HepG2 (cell line): ENCODE results near the gene FAM234A. TPM values are rescaled to one million over a fixed set of nuclear protein-coding genes. Genes with fewer than 3 reads are reported as not detected.
A peak's percentile ranks its signal among the peaks of the same experiment; 100 is the strongest.

Experiments used
- ATAC-seq: fragments of 200-7000 bp; cut with Tn5 transposase; 3 replicates; pipeline ENCODE4 v1.9.1; 2020; ENCODE audit warnings: mild to moderate bottlenecking, moderate library complexity
- BruUV-seq: library from RNA; stranded (reverse); fragments of 400-500 nt; replicated peaks from 2 replicates; lab custom pipeline; 2021; lab: Mats Ljungman, UMichigan
- CTCF ChIA-PET: fragments of 300-600 bp; formaldehyde crosslinking; extraction: SDS; loops from one replicate; lab custom pipeline; 2021; ENCODE audit warnings: low total read pairs, inconsistent platforms, low intra/inter-chr PET ratio; lab: Yijun Ruan, JAX
- POLR2A ChIA-PET: fragments of 350-600 bp; sonication (Branson Sonifier 250); formaldehyde crosslinking; loops from one replicate; lab custom pipeline; 2020; ENCODE audit warnings: antibody characterized with exemption, inconsistent platforms; lab: Yijun Ruan, JAX
- DNase-seq: peaks from one replicate; pipeline ENCODE4 v3.0.0-alpha.2; 2015; ENCODE audit warnings: low spot score
- FAIRE-seq: peaks from 3 replicates; lab custom pipeline; 2011; peaks lifted over from hg19 to GRCh38; lab: Jason Lieb, UNC
- H2AFZ ChIP-seq: one replicate; pipeline ENCODE4 v1.6.1; 2011; ENCODE audit warnings: low read length, inconsistent platforms
- H3K27ac ChIP-seq: fragments of 300-600 bp; 3 replicates; pipeline ENCODE4 v1.8.0; 2011; ENCODE audit warnings: mixed run types, mild to moderate bottlenecking, mixed read lengths, low read length, inconsistent platforms; ENCODE audit not compliant: insufficient read depth; ENCODE audit errors: extremely low read length
- H3K27me3 ChIP-seq, 2 experiments: fragments of 200-600 bp in 1 of 2; 2 replicates in 1 of 2; 3 replicates in 1 of 2; pipeline versions ENCODE4 v1.6.0 to v1.8.0; 2011; ENCODE audit warnings: low read length in 2 of 2, mild to moderate bottlenecking in 2 of 2, moderate library complexity in 2 of 2, inconsistent platforms in 1 of 2; ENCODE audit not compliant: insufficient read depth in 2 of 2, control insufficient read depth in 1 of 2
- H3K36me3 ChIP-seq, 2 experiments: fragments of 200-600 bp in 1 of 2; replicated peaks in 1 of 2; 2 replicates in 1 of 2; 3 replicates in 1 of 2; pipeline versions ENCODE4 v1.5.1 to v1.8.0; 2011; ENCODE audit warnings: low read length in 2 of 2, inconsistent platforms in 1 of 2; ENCODE audit not compliant: insufficient read depth in 2 of 2, control insufficient read depth in 1 of 2
- H3K4me1 ChIP-seq: 2 replicates; pipeline ENCODE4 v1.5.1; 2012; ENCODE audit warnings: low read length, inconsistent platforms; ENCODE audit not compliant: insufficient read depth
- H3K4me2 ChIP-seq: 2 replicates; pipeline ENCODE4 v1.6.0; 2011; ENCODE audit warnings: low read depth, low read length, inconsistent platforms
- H3K4me3 ChIP-seq, 3 experiments: fragments of 200-600 bp in 1 of 3; sonication (generic), shearing (Covaris generic) in 1 of 3; replicated peaks in 1 of 3; 2 replicates each; pipeline ENCODE4 v1.5.1; 2011 to 2016; ENCODE audit warnings: low read length in 3 of 3, inconsistent platforms in 2 of 3, low read depth in 2 of 3, mild to moderate bottlenecking in 2 of 3, control low read depth in 1 of 3, mixed read lengths in 1 of 3; ENCODE audit not compliant: insufficient read depth in 1 of 3
- H3K79me2 ChIP-seq: one replicate; pipeline ENCODE4 v1.6.1; 2011; ENCODE audit warnings: low read length, inconsistent platforms; ENCODE audit not compliant: insufficient read depth
- H3K9ac ChIP-seq: 2 replicates; pipeline ENCODE4 v1.6.0; 2011; ENCODE audit warnings: mild to moderate bottlenecking, low read depth, low read length, inconsistent platforms; ENCODE audit not compliant: insufficient read depth
- H3K9me3 ChIP-seq: 2 replicates; pipeline ENCODE4 v1.5.1; 2012; ENCODE audit warnings: mild to moderate bottlenecking, low read length
- H4K20me1 ChIP-seq: 2 replicates; pipeline ENCODE4 v1.6.0; 2011; ENCODE audit warnings: inconsistent platforms, mild to moderate bottlenecking, low read length, moderate library complexity; ENCODE audit not compliant: insufficient read depth
- BCL6 ChIP-seq: IDR thresholded peaks from 2 replicates; pipeline ENCODE4 v1.6.1; 2016; ENCODE audit warnings: missing genetic modification reagents, missing compliant biosample characterization
- GATAD2A ChIP-seq: IDR thresholded peaks from 2 replicates; pipeline ENCODE4 v1.6.1; 2016
- HOXA5 ChIP-seq: sonication (generic); formaldehyde crosslinking; IDR thresholded peaks from 2 replicates; pipeline ENCODE4 v1.4.0; 2020; ENCODE audit warnings: missing genetic modification reagents
- HOXA7 ChIP-seq: sonication (generic); formaldehyde crosslinking; IDR thresholded peaks from 2 replicates; pipeline ENCODE4 v1.8.1; 2022; ENCODE audit warnings: mild to moderate bottlenecking, missing genetic modification reagents, moderate library complexity
- KDM4B ChIP-seq: sonication (generic); formaldehyde crosslinking; IDR thresholded peaks from 2 replicates; pipeline ENCODE4 v1.4.0; 2020; ENCODE audit warnings: missing genetic modification reagents
- SALL2 ChIP-seq: sonication (generic); formaldehyde crosslinking; IDR thresholded peaks from 2 replicates; pipeline ENCODE4 v1.8.1; 2023; ENCODE audit warnings: mild to moderate bottlenecking, missing genetic modification reagents, inconsistent platforms
- SSRP1 ChIP-seq: IDR thresholded peaks from 2 replicates; pipeline ENCODE4 v1.6.1; 2016; ENCODE audit warnings: control low read depth
- TAF1 ChIP-seq: sonication (generic); formaldehyde crosslinking; IDR thresholded peaks from 2 replicates; pipeline ENCODE4 v1.4.0; 2020; ENCODE audit warnings: missing genetic modification reagents
- TCF12 ChIP-seq, 2 experiments: fragments of 450-650 bp in 1 of 2; sonication (generic) in 1 of 2; formaldehyde crosslinking in 1 of 2; IDR thresholded peaks; 2 replicates each; pipeline versions ENCODE4 v1.6.1 to v1.8.0; 2017 to 2022; ENCODE audit warnings: antibody characterized with exemption in 1 of 2, mild to moderate bottlenecking in 1 of 2, missing genetic modification reagents in 1 of 2, moderate library complexity in 1 of 2
- TEF ChIP-seq: sonication (generic); formaldehyde crosslinking; IDR thresholded peaks from 2 replicates; pipeline ENCODE4 v1.5.0; 2020; ENCODE audit warnings: missing genetic modification reagents
- WIZ ChIP-seq: sonication (generic); formaldehyde crosslinking; IDR thresholded peaks from 2 replicates; pipeline ENCODE4 v1.5.1; 2020; ENCODE audit warnings: mild to moderate bottlenecking, missing genetic modification reagents
- ZBTB34 ChIP-seq: sonication (generic); formaldehyde crosslinking; IDR thresholded peaks from 2 replicates; pipeline ENCODE4 v1.8.0; 2022; ENCODE audit warnings: mild to moderate bottlenecking, missing genetic modification reagents
- ZMAT3 ChIP-seq: sonication (generic); formaldehyde crosslinking; conservative IDR thresholded peaks from 2 replicates; pipeline ENCODE4 v1.7.0; 2021; ENCODE audit warnings: missing genetic modification reagents
- ZNF207 ChIP-seq: fragments of 450-650 bp; IDR thresholded peaks from 2 replicates; pipeline ENCODE4 v1.6.1; 2016; ENCODE audit warnings: antibody characterized with exemption, borderline replicate concordance
- ZNF839 ChIP-seq: sonication (generic); formaldehyde crosslinking; IDR thresholded peaks from 2 replicates; pipeline ENCODE4 v1.4.0; 2020; ENCODE audit warnings: missing genetic modification reagents, mild to moderate bottlenecking, borderline replicate concordance
- WGBS: methylation state at CpG from one replicate; pipeline ENCODE4 v1.1.6; 2017; ENCODE audit warnings: low lambda C conversion rate; 5-methylcytosine and 5-hydroxymethylcytosine counted together
- in situ Hi-C: cut with HindIII; loops from 2 replicates; pipeline ENCODE4 v1.10.0; 2017; ENCODE audit warnings: low pct_unique_long_range_greater_than_20kb; ENCODE audit not compliant: extremely low pct_ligation_motif_present
- intact Hi-C: fragments of 100-400 bp; cut with micrococcal nuclease; formaldehyde crosslinking; loops from one replicate; pipeline ENCODE4 v1.10.0; 2022; ENCODE audit not compliant: unreplicated experiment
- polyA plus RNA-seq, 8 experiments: library from polyadenylated mRNA; depleted of rRNA in 3 of 8; stranded (reverse) in 7 of 8; unstranded in 1 of 8; fragments of >200 nt; fragmentation: Illumina TruSeq in 4 of 8; extraction: Trizol in 4 of 8; gene quantifications; 2 replicates each; pipeline versions ENCODE4 v1.2.1 to v1.2.3, GENCODE V29; 2011 to 2016; ENCODE audit warnings: low read depth in 4 of 8, missing spikeins in 1 of 8, mixed read lengths in 1 of 8; ENCODE audit not compliant: insufficient read depth in 1 of 8
- total RNA-seq, 5 experiments: library from RNA; depleted of rRNA; stranded (reverse); fragments of >200 nt; fragmentation: Illumina TruSeq; extraction: Trizol; gene quantifications; 2 replicates each; pipeline ENCODE4 v1.2.3, GENCODE V29; 2016; ENCODE audit warnings: low read depth in 1 of 5

The FAM234A gene
- total and polyA plus RNA-seq, 2 of the 13 experiments (the other 11 are each of a cell fraction or from before 2014, with no cell fraction given), result 29.2 to 34.4 TPM

GRCh38 chr16:264440-264951, 29.9 kb downstream of the FAM234A start:
- intact Hi-C loops, result no loop called here
- in situ Hi-C loops, result no loop called here
- Histone ChIP-seq H3K9ac (no peak overlapping the region), H4K20me1 (no peaks in the 10 kb centered on the region), H3K79me2 (no peaks in the 10 kb centered on the region), H3K27me3 (peaks cover 9 to 12% of the 10 kb centered on the region in 2 experiments; a peak in 4 of 5 replicates), H3K36me3 (peaks cover 11 to 18% of the 10 kb centered on the region in 2 experiments; a peak in 4 of 5 replicates), H3K4me1 (peaks cover 16% of the 10 kb centered on the region)
- no peak for DNase-seq
- POLR2A ChIA-PET, result interaction anchor here (0.9 kb wide), 1 partner anchor 30 kb away, joined by 3 read pairs; the partner anchor contains the start of gene FAM234A
- no TSS peak for BruUV-seq
- CTCF ChIA-PET, result no interaction called here
- FAIRE-seq, result no peak
- TF ChIP-seq HOXA7 (CRISPR knock-in tag), result no peak
- TF ChIP-seq ZBTB34 (CRISPR knock-in tag), result no peak
- TF ChIP-seq KDM4B (CRISPR knock-in tag), result no peak
- TF ChIP-seq, all 625 proteins: peak for 0
- Histone ChIP-seq H3K9me3 (no peaks in the 10 kb centered on the region), H3K27ac (no peak overlapping the region), H3K4me3 (no peak overlapping the region), H3K4me2 (no peak overlapping the region), H2AFZ (no peak overlapping the region)
- WGBS, result 95% methylated on average over 12 of the region's 23 CpGs
- no peak for ATAC-seq

- Histone ChIP-seq H3K36me3 (peaks cover 10 to 12% of the 10 kb centered on the region in 2 experiments; a peak in 4 of 5 replicates), H3K4me2 (no peak overlapping the region), H4K20me1 (no peaks in the 10 kb centered on the region), H3K27ac (no peak overlapping the region), H3K9me3 (no peaks in the 10 kb centered on the region), H3K27me3 (peaks cover 9 to 16% of the 10 kb centered on the region in 2 experiments; a peak in 4 of 5 replicates), H3K79me2 (no peaks in the 10 kb centered on the region), H3K9ac (no peak overlapping the region), H3K4me1 (peaks cover 21% of the 10 kb centered on the region), H3K4me3 (no peak overlapping the region), H2AFZ (no peak overlapping the region)
- TSS peak; percentile 54 for BruUV-seq
- DNase-seq, result no peak
- 92% methylated on average over 7 of the region's 14 CpGs for WGBS
- in situ Hi-C loops (no loop called here), intact Hi-C loops (no loop called here)
- ChIA-PET CTCF (no interaction called here), POLR2A (interaction anchor here (0.9 kb wide), 1 partner anchor 30 kb away, joined by 3 read pairs; the partner anchor contains the start of gene FAM234A)
- no peak for ATAC-seq
- no peak for FAIRE-seq
- TF ChIP-seq GATAD2A (CRISPR knock-in tag) (no peak), SALL2 (CRISPR knock-in tag) (no peak), ZNF207 (no peak), ZNF839 (no peak), ZMAT3 (CRISPR knock-in tag) (no peak), TEF (CRISPR knock-in tag) (no peak), BCL6 (no peak), TAF1 (no peak), TCF12 (IDR thresholded peaks at IDR 0.05) (no peak), TCF12 (CRISPR knock-in tag; IDR thresholded peaks at IDR 0.05) (no peak), HOXA5 (no peak), WIZ (no peak), SSRP1 (no peak)
Measured at GRCh38 chr16:265002-265529, 30.4 kb downstream of the FAM234A start.
